HG02852 (cell line): ENCODE measurements around the gene POLR2J3.
"Not testable (repeated sequence)": the region's sequence is repeated elsewhere in the genome, so short reads cannot be mapped to it uniquely, and the experiment has no call there.

Source experiments
- ATAC-seq: cut with Tn5 transposase; IDR thresholded peaks from one replicate; pipeline ENCODE4 v1.9.1; 2021; ENCODE audit warnings: mild to moderate bottlenecking, moderate library complexity; ENCODE audit not compliant: unreplicated experiment

POLR2J3 gene

GRCh38 chr7:102572261-102573239, at the start of gene POLR2J3:
Gene POLR2J3, minus strand, starts transcription at chr7:102572583. Its CDS starts 62 bp downstream, at chr7:102572521.
- peak; percentile 93 for ATAC-seq

GRCh38 chr7:102618122-102618521, 45.7 kb upstream of the POLR2J3 start:
- not testable (repeated sequence) for ATAC-seq

- ATAC-seq, result peak; percentile 66
Observed at GRCh38 chr7:102616507-102617125, 44.2 kb upstream of the POLR2J3 start, which contains the start of gene RASA4. Gene RASA4, minus strand, starts transcription at chr7:102616756. Its CDS starts 67 bp downstream, at chr7:102616689.

GRCh38 chr7:102615930-102616329, 43.5 kb upstream of the POLR2J3 start:
- not testable (repeated sequence) for ATAC-seq

GRCh38 chr7:102614873-102615272, 42.5 kb upstream of the POLR2J3 start:
- ATAC-seq, result not testable (repeated sequence)

- peak; percentile 5 for ATAC-seq
Observed at GRCh38 chr7:102614346-102614697, 41.9 kb upstream of the POLR2J3 start.

GRCh38 chr7:102613575-102614345, 41.4 kb upstream of the POLR2J3 start:
- peak; percentile 69 for ATAC-seq

GRCh38 chr7:102611675-102612325, 39.4 kb upstream of the POLR2J3 start:
- ATAC-seq, result not testable (repeated sequence)

GRCh38 chr7:102611013-102611674, 38.8 kb upstream of the POLR2J3 start:
- peak; percentile 40 for ATAC-seq

- not testable (repeated sequence) for ATAC-seq
Observed at GRCh38 chr7:102610441-102610840, 38.1 kb upstream of the POLR2J3 start.

- ATAC-seq, result not testable (repeated sequence)
Observed at GRCh38 chr7:102609734-102610133, 37.4 kb upstream of the POLR2J3 start.

GRCh38 chr7:102606848-102607247, 34.5 kb upstream of the POLR2J3 start:
- ATAC-seq, result not testable (repeated sequence)

GRCh38 chr7:102604431-102605145, 32.2 kb upstream of the POLR2J3 start:
- ATAC-seq, result not testable (repeated sequence)

- not testable (repeated sequence) for ATAC-seq
Observed at GRCh38 chr7:102602317-102602716, 29.9 kb upstream of the POLR2J3 start.

- ATAC-seq, result not testable (repeated sequence)
Observed at GRCh38 chr7:102599699-102600098, 27.3 kb upstream of the POLR2J3 start.

GRCh38 chr7:102596036-102596435, 23.7 kb upstream of the POLR2J3 start:
- not testable (repeated sequence) for ATAC-seq

- peak; percentile 66 for ATAC-seq
Observed at GRCh38 chr7:102593637-102594334, 21.4 kb upstream of the POLR2J3 start.

- ATAC-seq, result peak; percentile 41
Observed at GRCh38 chr7:102592477-102593019, 20.2 kb upstream of the POLR2J3 start.
